Body of pancreas (tissue), 4 donors: ENCODE results near the gene GFRA1.

Experiments
- POLR2A ChIP-seq, 3 donors: fragments of 450-650 bp; IDR thresholded peaks; one replicate each; pipeline ENCODE4 v1.6.1; 2016; ENCODE audit warnings: antibody characterized with exemption in 3 of 3, mild to moderate bottlenecking in 2 of 3
- TF ChIP-seq, protein P1 (sequence below), 7 experiments: fragments of 450-650 bp in 4 of 7; fragments of 200-600 bp in 3 of 7; sonication (generic) in 3 of 7; IDR thresholded peaks; one replicate each; pipeline ENCODE4 v1.5.1; 2016 to 2019; ENCODE audit warnings: antibody characterized with exemption in 7 of 7

DNA sequence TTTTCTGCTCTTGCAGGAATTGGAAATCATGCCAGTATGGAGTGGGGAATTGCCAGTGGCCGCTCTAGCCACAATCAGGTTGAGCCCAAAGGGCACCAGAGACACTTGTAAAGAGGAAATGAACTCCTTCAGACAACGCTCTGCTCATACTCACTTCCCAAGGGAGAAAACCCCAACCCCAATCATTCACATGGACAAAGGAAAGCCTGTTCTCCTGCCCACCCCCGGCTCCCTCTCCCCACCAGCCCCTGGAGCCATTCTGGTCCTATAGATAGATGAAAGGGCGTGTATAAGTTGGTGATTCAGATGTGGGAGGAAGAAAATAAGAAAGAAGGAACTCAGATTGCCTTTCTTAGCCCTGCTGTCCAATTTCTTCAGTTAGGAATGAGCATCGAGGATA lies 57.4 kb downstream of the GFRA1 start:
- no peak for TF ChIP-seq POLR2A (IDR thresholded peaks at IDR 0.05)
- TF ChIP-seq, protein P1, sequence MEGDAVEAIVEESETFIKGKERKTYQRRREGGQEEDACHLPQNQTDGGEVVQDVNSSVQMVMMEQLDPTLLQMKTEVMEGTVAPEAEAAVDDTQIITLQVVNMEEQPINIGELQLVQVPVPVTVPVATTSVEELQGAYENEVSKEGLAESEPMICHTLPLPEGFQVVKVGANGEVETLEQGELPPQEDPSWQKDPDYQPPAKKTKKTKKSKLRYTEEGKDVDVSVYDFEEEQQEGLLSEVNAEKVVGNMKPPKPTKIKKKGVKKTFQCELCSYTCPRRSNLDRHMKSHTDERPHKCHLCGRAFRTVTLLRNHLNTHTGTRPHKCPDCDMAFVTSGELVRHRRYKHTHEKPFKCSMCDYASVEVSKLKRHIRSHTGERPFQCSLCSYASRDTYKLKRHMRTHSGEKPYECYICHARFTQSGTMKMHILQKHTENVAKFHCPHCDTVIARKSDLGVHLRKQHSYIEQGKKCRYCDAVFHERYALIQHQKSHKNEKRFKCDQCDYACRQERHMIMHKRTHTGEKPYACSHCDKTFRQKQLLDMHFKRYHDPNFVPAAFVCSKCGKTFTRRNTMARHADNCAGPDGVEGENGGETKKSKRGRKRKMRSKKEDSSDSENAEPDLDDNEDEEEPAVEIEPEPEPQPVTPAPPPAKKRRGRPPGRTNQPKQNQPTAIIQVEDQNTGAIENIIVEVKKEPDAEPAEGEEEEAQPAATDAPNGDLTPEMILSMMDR (IDR thresholded peaks at IDR 0.05), result no peak
